NCI-H524 treated with DMSO at 0.1 percent for 48 hours (cell line): ENCODE measurements around the gene TBC1D3D.
"Not testable (repeated sequence)": the region's sequence is repeated elsewhere in the genome, so short reads cannot be mapped to it uniquely, and the experiment has no call there.

Experiments
- DNase-seq: peaks from one replicate; lab custom pipeline; 2025; lab: John Stamatoyannopoulos, UW

TBC1D3D gene

GRCh38 chr17:38003676-38004075 is at the start of gene TBC1D3D:
Gene TBC1D3D (plus strand): TSS chr17:38003976. CDS start chr17:38005561, 1,585 bp downstream.
- not testable (repeated sequence) for DNase-seq

GRCh38 chr17:37988960-37989359 is 14.8 kb upstream of the TBC1D3D start, which contains the start of gene TBC1D3L:
Gene TBC1D3L (minus strand): TSS chr17:37989060. CDS start chr17:37987520, 1,540 bp downstream.
- not testable (repeated sequence) for DNase-seq
